Mesothelial cell of epicardium (in vitro differentiated cells): Measurements from ENCODE around the gene FRMD1. TPM values are rescaled to one million over a fixed set of nuclear protein-coding genes. Genes with fewer than 3 reads are reported as not detected.

Experiments used
- DNase-seq, 2 experiments: peaks; one replicate each; pipeline ENCODE4 v3.0.0; 2021; ENCODE audit warnings: low spot score in 2 of 2; ENCODE audit not compliant: unreplicated experiment in 2 of 2
- H3K27ac Mint-ChIP-seq: 2 replicates; pipeline ENCODE4 v1.8.0; 2021; ENCODE audit warnings: mixed read lengths
- H3K27me3 Mint-ChIP-seq: 2 replicates; pipeline ENCODE4 v1.8.0; 2021; ENCODE audit warnings: low read depth, mixed read lengths
- H3K36me3 Mint-ChIP-seq: 2 replicates; pipeline ENCODE4 v1.8.0; 2021; ENCODE audit warnings: mixed read lengths
- H3K4me1 Mint-ChIP-seq: 2 replicates; pipeline ENCODE4 v1.8.0; 2021; ENCODE audit warnings: mixed read lengths
- H3K4me3 Mint-ChIP-seq: 2 replicates; pipeline ENCODE4 v1.8.0; 2021; ENCODE audit warnings: mild to moderate bottlenecking, moderate library complexity, mixed read lengths
- H3K9me3 Mint-ChIP-seq: 2 replicates; pipeline ENCODE4 v1.8.0; 2021; ENCODE audit warnings: mixed read lengths
- CTCF ChIP-seq: fragments of 200-600 bp; sonication (generic); IDR thresholded peaks from one replicate; pipeline ENCODE4 v1.5.0; 2021; ENCODE audit warnings: antibody characterized with exemption; ENCODE audit not compliant: unreplicated experiment
- total RNA-seq: library from RNA; stranded (reverse); gene quantifications from 3 replicates; pipeline ENCODE4 v1.2.1, GENCODE V29; 2021

FRMD1 gene
- total RNA-seq, 1 donor from 2014 or later: not detected

- Mint-ChIP-seq H3K27ac (no peak overlapping the region), H3K4me3 (no peak overlapping the region), H3K9me3 (no peaks in the 10 kb centered on the region), H3K36me3 (no peaks in the 10 kb centered on the region), H3K4me1 (peaks cover 6% of the 10 kb centered on the region), H3K27me3 (no peaks in the 10 kb centered on the region)
- no peak for DNase-seq
- TF ChIP-seq CTCF: no peak
These were observed 26.6 kb downstream of the FRMD1 start for GRCh38 chr6:168052291-168052891.

- no peak for DNase-seq
- H3K27me3 Mint-ChIP-seq: no peaks in the 10 kb centered on the region
- peaks cover 6% of the 10 kb centered on the region for H3K4me1 Mint-ChIP-seq
- H3K36me3 Mint-ChIP-seq: no peaks in the 10 kb centered on the region
- no peak overlapping the region for H3K27ac Mint-ChIP-seq
- no peak overlapping the region for H3K4me3 Mint-ChIP-seq
- no peak for TF ChIP-seq CTCF
- H3K9me3 Mint-ChIP-seq: no peaks in the 10 kb centered on the region
These were observed 27.4 kb downstream of the FRMD1 start for GRCh38 chr6:168051648-168052047.

- DNase-seq: no peak
- TF ChIP-seq CTCF: no peak
- no peaks in the 10 kb centered on the region for H3K9me3 Mint-ChIP-seq
- H3K36me3 Mint-ChIP-seq: no peaks in the 10 kb centered on the region
- H3K27ac Mint-ChIP-seq: no peak overlapping the region
- H3K4me1 Mint-ChIP-seq: peaks cover 6% of the 10 kb centered on the region
- no peak overlapping the region for H3K4me3 Mint-ChIP-seq
- no peaks in the 10 kb centered on the region for H3K27me3 Mint-ChIP-seq
These were observed 28.0 kb downstream of the FRMD1 start for GRCh38 chr6:168050881-168051586.

- no peak for DNase-seq
- TF ChIP-seq CTCF: no peak
- H3K36me3 Mint-ChIP-seq: no peaks in the 10 kb centered on the region
These were observed 28.7 kb downstream of the FRMD1 start for GRCh38 chr6:168050225-168050880.

GRCh38 chr6:168049706-168050224, 29.2 kb downstream of the FRMD1 start:
- peaks cover 5% of the 10 kb centered on the region for H3K4me1 Mint-ChIP-seq
- no peak for DNase-seq
- H3K36me3 Mint-ChIP-seq: no peaks in the 10 kb centered on the region
- H3K9me3 Mint-ChIP-seq: no peaks in the 10 kb centered on the region
- H3K27me3 Mint-ChIP-seq: no peaks in the 10 kb centered on the region
- no peak for TF ChIP-seq CTCF
- H3K27ac Mint-ChIP-seq: no peak overlapping the region
- H3K4me3 Mint-ChIP-seq: no peak overlapping the region

More at GRCh38 chr6:168050225-168050880, 28.7 kb downstream of the FRMD1 start:
- H3K4me1 Mint-ChIP-seq: peaks cover 6% of the 10 kb centered on the region
- H3K27me3 Mint-ChIP-seq: no peaks in the 10 kb centered on the region
- H3K4me3 Mint-ChIP-seq: no peak overlapping the region
- no peaks in the 10 kb centered on the region for H3K9me3 Mint-ChIP-seq
- H3K27ac Mint-ChIP-seq: no peak overlapping the region
